GM08714 (cell line): ENCODE measurements around the gene AIF1L.
"Not testable (repeated sequence)": the region's sequence is repeated elsewhere in the genome, so short reads cannot be mapped to it uniquely, and the experiment has no call there.

Experiments
- H3K4me3 ChIP-seq: fragments of 200-500 bp; sonication (Bioruptor generic); 2 replicates; pipeline ENCODE4 v1.5.1; 2014; ENCODE audit warnings: mild to moderate bottlenecking, low read length, inconsistent platforms
- ZNF274 ChIP-seq: IDR thresholded peaks from 2 replicates; pipeline ENCODE4 v1.6.1; 2012; ENCODE audit warnings: mild to moderate bottlenecking, low read depth, low read length

AIF1L gene

GRCh38 chr9:131145245-131145644, 48.9 kb downstream of the AIF1L start:
- no peak overlapping the region for H3K4me3 ChIP-seq
- no peak for TF ChIP-seq ZNF274

GRCh38 chr9:131146186-131146585, 49.9 kb downstream of the AIF1L start:
- no peak overlapping the region for H3K4me3 ChIP-seq
- no peak for TF ChIP-seq ZNF274

DNA sequence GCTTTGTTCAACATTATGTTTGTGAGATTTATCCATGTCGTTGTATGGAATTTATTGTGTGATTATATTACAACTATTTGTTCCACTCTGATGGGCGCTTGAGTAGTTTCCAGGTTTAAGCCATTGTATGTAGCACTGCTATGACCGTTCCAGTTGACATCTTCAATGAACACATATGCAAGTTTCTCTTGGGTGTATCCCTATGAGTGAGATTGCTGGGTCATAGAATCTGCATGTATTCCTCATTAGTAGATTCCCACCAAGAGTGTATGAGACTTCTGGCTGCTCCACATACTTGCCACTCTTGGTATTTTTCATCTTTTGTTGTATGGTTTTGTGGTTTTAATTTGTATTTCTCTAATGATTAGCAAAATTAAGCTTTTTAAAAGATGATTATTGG, 51.9 kb downstream of the AIF1L start:
- H3K4me3 ChIP-seq = no peak overlapping the region
- no peak for TF ChIP-seq ZNF274

DNA sequence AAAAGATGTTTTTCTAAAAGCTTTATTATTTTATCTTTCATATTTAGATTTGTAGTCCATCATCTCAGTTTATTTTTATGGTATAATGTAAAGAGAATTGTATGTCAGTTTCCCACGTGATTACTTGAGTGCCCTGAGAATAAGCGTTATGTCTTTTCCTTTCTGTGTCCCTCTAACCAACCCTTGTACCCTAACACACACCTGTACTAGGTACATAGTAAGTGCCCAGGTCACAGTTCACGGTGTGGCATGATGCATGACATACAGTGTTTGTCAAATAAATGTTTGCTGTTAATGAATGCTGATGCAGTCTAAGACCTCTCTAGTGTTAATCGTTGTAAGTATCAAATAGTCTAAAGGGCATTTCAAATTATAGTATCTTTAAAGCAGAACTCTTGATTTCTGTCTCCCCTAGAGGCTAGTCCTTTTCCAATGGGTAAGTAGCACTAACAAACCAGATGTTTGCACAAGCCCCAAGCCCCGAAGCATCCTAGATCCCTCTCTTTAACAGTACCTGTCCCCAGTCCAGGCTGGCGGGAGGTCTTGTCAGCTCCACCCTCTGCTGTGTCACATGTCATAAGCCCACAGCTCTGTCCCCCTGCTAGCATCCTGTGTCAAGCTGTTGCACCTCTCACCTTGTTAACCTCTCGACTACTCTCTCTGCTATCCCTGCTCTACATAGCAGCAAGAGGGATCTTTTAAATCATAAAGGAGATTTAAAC, 52.8 kb downstream of the AIF1L start:
- TF ChIP-seq ZNF274 = no peak
- H3K4me3 ChIP-seq = no peak overlapping the region

DNA sequence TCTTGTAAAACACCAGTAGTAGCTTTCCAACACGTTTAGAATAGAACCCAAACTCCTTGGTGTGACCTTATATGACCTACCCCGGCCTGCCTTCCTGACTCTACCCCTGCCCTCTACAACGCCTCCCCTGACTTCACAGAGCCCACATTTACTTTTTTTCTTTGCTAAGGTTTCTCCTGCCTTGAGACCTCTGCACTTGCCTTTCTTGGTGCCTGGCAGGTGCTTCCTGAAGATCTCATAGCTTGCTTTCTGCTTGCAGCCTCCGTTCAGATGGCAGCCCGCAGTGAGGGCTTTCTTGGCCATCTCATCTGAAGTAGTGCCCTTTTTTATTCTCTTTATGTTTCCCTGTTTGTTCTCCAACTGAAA, 53.3 kb downstream of the AIF1L start:
- TF ChIP-seq ZNF274 = no peak

DNA sequence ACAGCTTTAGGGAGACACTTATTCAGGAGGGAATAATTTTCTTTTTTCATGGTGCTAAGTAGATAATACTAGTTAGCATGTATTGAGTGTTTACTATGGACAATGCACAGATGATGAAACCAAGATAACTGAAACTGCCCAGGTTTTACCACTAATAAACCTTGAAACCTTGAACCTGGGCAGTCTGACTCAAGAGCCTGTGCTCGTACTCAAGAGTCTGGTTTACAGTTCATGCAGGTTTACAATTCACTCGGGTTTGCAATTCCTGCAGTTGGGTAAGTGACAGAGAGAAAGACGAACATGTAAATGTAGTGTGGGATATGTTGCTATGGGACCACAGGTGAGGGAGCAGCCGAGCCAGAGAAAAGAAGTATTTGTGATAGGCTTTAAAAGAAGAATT, 57.3 kb downstream of the AIF1L start:
- no peak for TF ChIP-seq ZNF274
- no peak overlapping the region for H3K4me3 ChIP-seq

More for the DNA sequence above, 53.3 kb downstream of the AIF1L start:
- no peak overlapping the region for H3K4me3 ChIP-seq

DNA sequence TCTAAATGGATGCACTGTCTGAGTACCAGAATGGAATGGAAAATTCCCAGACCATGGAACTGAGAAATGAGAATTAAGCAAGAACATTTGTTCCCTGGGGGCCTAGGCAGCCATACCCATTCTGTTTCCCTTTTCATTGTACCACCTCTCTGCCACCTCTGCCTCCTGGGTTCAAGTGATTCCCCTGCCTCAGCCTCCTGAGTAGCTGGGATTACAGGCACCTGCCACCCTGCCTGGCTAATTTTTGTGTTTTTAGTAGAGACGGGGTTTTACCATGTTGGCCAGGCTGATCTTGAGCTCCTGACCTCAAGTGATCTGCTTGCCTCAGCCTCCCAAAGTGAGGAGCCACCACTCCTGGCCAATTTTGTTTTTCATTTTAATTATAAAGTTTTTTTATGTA, 62.3 kb downstream of the AIF1L start:
- not testable (repeated sequence) for H3K4me3 ChIP-seq

DNA sequence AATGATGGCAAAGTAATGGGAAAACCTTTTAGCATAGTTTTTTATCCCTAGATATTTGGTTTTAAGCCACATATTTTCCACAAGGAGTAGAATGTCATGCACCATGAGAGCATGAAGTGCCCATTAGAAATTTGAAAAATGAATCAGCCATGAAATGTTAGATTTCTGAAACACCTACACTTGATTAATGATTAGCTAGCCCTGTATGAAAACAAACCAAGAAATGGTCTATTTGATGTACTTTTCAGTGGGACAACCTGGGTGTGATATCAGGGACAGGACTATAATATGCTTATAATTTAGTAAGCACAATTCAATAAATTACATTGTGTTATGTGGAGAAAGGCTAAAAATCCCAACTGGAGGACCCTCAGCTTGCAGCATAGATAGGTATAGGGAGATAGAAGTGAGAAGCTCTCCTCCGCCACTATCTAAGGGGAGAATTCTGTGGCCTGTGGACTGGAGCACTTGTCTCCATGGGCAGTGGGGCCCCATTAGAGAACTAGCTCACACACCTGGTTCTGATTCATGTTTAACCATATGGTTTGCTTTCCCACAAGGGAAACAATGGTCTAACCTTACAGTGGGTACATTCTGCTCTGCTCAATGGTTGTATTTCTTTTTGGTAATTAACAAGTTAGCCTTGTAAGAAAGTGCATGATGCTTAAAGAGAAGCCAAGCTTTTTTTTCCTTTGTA, 64.2 kb downstream of the AIF1L start:
- no peak for TF ChIP-seq ZNF274
- H3K4me3 ChIP-seq = no peak overlapping the region

DNA sequence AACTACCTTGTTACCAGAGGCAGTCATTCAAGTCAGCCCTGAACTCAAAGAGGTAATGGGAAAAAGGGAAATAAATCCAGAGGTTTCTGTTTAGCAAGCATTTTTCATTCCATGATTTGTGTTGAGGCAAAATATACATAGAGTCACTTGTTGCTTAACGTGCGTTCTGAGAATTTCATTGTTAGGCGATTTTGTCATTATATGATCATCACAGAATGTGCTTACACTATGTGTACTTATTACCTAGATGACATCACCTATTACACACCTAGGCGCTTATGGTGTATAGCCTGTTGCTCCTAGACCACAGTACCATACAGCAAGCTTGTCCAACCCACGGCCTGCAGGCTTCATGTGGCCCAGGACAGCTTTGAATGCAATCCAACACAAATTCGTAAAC, 65.3 kb downstream of the AIF1L start:
- no peak overlapping the region for H3K4me3 ChIP-seq
- no peak for TF ChIP-seq ZNF274

DNA sequence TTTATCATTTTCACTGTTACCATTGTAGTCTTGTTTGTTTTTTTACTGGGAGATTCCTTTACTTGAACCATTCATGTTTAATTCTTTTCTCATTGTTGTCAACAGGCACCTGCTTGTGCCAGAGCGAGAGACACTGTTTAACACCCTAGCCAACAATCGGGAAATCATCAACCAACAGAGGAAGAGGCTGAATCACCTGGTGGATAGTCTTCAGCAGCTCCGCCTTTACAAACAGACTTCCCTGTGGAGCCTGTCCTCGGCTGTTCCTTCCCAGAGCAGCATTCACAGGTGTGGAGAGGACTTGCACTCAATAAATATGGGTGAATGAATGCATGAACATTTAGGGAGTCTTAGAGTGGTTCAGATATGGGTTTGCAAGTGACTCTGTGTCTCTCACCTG, 66.6 kb downstream of the AIF1L start:
- TF ChIP-seq ZNF274 = no peak

GRCh38 chr9:131165523-131165922, 69.2 kb downstream of the AIF1L start:
- no peak overlapping the region for H3K4me3 ChIP-seq
- no peak for TF ChIP-seq ZNF274

More for the DNA sequence above, 66.6 kb downstream of the AIF1L start:
- no peak overlapping the region for H3K4me3 ChIP-seq

- H3K4me3 ChIP-seq = no peak overlapping the region
- no peak for TF ChIP-seq ZNF274
These were observed 70.9 kb downstream of the AIF1L start for GRCh38 chr9:131167146-131167692.

- no peak overlapping the region for H3K4me3 ChIP-seq
- no peak for TF ChIP-seq ZNF274
These were observed 71.6 kb downstream of the AIF1L start for GRCh38 chr9:131167936-131168335.

GRCh38 chr9:131169563-131170240, 73.4 kb downstream of the AIF1L start:
- no peak for TF ChIP-seq ZNF274
- H3K4me3 ChIP-seq = no peak overlapping the region
